ENCODE results near the gene SPACA7. TPM values are rescaled to one million over a fixed set of nuclear protein-coding genes. Genes with fewer than 3 reads are reported as not detected.

SPACA7 gene
- total RNA-seq, 1 experiment from 2014 or later, result not detected

GRCh38 chr13:112328936-112329335 lies 47.2 kb upstream of the SPACA7 start:
- no peak overlapping the region for H2BK5ac ChIP-seq (ENCODE audit: insufficient read length, low read length)
- Mint-ChIP-seq H3K36me3 (ENCODE audit: insufficient read depth in 1 of 3, low read depth in 3 of 3) (no peaks in the 10 kb centered on the region), H3K9me3 (no peaks in the 10 kb centered on the region), H3K4me1 (peaks cover 3 to 23% of the 10 kb centered on the region in 2 experiments), H3K4me3 (no peak overlapping the region; a peak in 1 of 5 replicates), H3K27ac (no peak overlapping the region), H3K27me3 (ENCODE audit: low read depth) (peaks cover 22% of the 10 kb centered on the region)
- no peak overlapping the region for H2AK5ac ChIP-seq (ENCODE audit: insufficient read length, low read length)
- no peak overlapping the region for H4K8ac ChIP-seq (replicated peaks; ENCODE audit: insufficient read length, low read depth, low read length)
- H3K56ac ChIP-seq (ENCODE audit: insufficient read length, low read depth, low read length), result no peak overlapping the region
- H3K4ac ChIP-seq (ENCODE audit: low read depth, low read length), result no peak overlapping the region
- H2BK12ac ChIP-seq (ENCODE audit: insufficient read length, low read depth, low read length), result no peak overlapping the region
- H3K9ac ChIP-seq (ENCODE audit: extremely low read depth, insufficient read length, low read length), result no peak overlapping the region
- no peaks in the 10 kb centered on the region for H3K4me1 ChIP-seq (ENCODE audit: insufficient read depth, low read length)
- no peak overlapping the region for H3K23ac ChIP-seq (ENCODE audit: insufficient read length, low read depth, low read length)
- H3K9me3 ChIP-seq (ENCODE audit: control insufficient read depth, low read depth, low read length), result no peaks in the 10 kb centered on the region
- no peak overlapping the region for H3K27ac ChIP-seq (ENCODE audit: insufficient read length, low read depth, low read length)
- H3K18ac ChIP-seq (ENCODE audit: insufficient read length, low read depth, low read length), result no peak overlapping the region
- H2BK120ac ChIP-seq (ENCODE audit: low read depth, low read length, poor library complexity, severe bottlenecking), result no peak overlapping the region
- no peak for DNase-seq
- no peak overlapping the region for H2AFZ ChIP-seq (ENCODE audit: low read length)
- no peak overlapping the region for H2BK20ac ChIP-seq (ENCODE audit: low read depth, low read length, poor library complexity, severe bottlenecking)
- H3K79me2 ChIP-seq (ENCODE audit: insufficient read depth, low read length), result no peaks in the 10 kb centered on the region
- no peak overlapping the region for H4K91ac ChIP-seq (ENCODE audit: insufficient read length, low read depth, low read length)
- no peak overlapping the region for H3K14ac ChIP-seq (ENCODE audit: insufficient read depth, low read length)
- TF ChIP-seq CTCF (conservative IDR thresholded peaks at IDR 0.05), result no peak
- H3T11ph ChIP-seq (ENCODE audit: low read length), result no peak overlapping the region
- peaks cover 16% of the 10 kb centered on the region; the same call in 1 of the 2 replicates for H3K27me3 ChIP-seq (ENCODE audit: insufficient read depth, low read length)
- no peaks in the 10 kb centered on the region for H4K20me1 ChIP-seq (ENCODE audit: control insufficient read depth, insufficient read depth, insufficient read length)
- H4K5ac ChIP-seq (ENCODE audit: insufficient read length, low read depth, low read length), result no peak overlapping the region
- no CpG with 5 or more reads among the region's 7 CpGs for WGBS (ENCODE audit: extremely low coverage, insufficient read length, low lambda C conversion rate)
- no peak overlapping the region for H2BK15ac ChIP-seq (ENCODE audit: low read depth, low read length)
- no peak overlapping the region for H3K4me2 ChIP-seq (ENCODE audit: insufficient read depth, insufficient read length, low read length)
- no peaks in the 10 kb centered on the region for H3K79me1 ChIP-seq (ENCODE audit: insufficient read depth, low read depth, low read length, poor library complexity, severe bottlenecking)
- H3K23me2 ChIP-seq (ENCODE audit: insufficient read length, low read depth, low read length, poor library complexity, severe bottlenecking), result no peaks in the 10 kb centered on the region
